ENCODE data around the gene CNKSR2.

CNKSR2 gene

DNA sequence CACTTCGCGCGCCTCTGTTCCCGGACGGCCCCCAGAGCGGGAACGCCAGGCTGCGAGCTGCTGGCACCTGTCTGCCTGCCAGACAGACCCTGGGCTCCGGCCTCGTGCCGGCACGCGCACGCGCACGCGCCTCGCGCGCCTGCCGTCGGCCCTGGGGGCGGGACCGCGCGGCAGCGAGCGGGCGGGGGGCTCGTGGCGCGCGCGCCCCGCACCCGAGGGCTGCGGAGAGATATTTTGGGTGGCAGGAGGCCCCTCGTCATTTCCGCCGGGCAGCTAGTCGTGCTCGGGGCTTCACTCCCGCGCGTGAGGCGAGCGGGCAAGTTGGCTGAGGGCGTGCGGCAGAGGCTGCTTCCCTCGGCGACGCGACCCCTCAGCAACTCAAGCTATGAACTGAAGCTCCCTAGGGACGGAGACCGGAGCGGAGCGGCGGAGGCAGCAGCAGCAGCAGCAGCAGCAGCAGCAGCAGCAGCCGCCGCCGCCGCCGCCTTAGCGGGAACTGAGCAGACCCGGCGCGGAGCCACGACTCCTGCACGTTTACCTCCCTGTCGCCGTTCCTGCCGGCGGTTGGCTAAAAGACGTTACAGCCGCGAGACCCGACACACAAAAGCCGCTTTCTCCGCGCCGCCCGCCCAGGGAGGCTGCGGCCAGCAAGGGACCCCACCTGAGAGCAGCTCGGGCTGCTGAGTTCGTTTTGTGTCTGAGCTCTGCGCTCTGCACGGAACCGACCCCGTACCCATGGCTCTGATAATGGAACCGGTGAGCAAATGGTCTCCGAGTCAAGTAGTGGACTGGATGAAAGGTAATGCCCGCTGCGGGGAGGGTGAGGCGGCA lies at the start of gene CNKSR2:
Gene CNKSR2 (plus strand): TSS at position 256 of the 831 bp plus-strand sequence. CDS start 480 bp downstream, at position 736.
- DNase-seq: peak in 44 of 51 donors; percentile 1 to 65 (median 28)

DNA sequence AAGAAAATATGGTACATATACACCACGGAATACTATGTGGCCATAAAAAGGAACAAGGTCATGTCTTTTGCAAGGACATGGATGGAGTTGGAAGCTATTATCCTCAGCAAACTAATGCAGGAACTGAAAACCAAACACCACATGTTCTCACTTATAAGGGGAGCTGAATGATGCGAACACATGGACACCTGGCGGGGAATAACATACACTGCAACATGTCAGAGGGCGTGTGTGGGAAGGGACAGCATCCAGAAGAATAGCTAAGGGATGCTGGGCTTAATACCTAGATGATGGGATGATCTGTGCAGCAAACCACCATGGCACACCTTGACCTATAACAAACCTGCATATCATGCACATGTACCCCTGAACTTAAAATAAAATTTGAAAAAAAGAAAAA lies 19.5 kb upstream of the CNKSR2 start:
- no peak for DNase-seq

DNA sequence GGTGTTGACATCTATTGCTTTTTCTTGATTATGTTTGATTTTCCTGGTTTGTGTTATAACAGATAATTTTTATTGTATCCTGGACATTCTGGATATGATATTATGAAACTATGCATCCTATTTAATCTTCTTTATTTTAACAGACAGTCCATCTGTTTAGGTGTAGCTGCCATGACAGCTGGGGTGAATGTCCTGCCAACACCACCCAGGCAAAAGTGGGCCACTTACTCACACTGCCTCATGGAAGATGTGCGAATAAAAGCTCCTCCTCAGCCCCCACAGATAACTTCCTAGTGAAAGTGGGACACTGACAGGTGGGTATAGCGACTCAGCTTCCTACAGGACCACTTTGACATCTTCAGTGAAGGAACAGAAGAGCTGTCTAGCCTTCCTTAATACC lies 18.4 kb upstream of the CNKSR2 start:
- no peak for DNase-seq

DNA sequence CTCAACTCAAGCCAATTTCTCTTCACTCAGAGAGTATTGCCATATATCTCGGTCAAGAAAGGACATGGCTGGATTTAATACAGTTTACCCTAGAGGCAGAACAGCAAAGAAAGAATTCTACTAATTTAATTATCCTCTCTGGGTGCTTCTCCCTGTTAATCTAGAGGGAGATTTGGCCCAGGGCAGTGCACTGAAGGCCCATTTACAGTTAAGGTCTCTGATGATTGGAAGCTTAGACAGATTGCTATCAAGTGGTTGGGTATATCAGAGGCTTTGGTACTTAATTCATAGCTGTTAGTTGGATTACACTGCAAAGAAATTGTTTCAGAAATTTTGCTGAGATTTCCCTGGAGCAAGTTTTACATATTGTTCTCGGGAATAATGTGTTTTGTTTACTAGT lies 4.6 kb upstream of the CNKSR2 start:
- DNase-seq: no peak

DNA sequence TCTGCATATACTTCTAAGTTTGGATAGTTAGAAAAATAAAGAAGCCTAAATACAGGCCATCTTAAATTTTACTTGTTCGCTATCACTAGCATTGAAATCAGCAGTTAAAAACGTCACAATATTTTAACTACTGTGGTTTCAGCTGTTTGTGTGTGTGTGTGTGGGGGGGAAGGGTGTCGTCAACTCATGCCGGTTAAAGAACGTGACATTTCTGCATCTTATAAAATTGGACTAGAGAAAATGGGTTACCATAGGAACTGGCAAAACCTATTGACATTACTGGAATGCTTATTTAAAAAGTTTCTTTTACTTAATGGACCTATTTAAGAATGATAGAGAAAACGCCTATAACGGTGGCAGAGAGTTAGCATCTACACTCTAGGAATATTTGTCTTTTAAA lies 1.2 kb upstream of the CNKSR2 start:
- DNase-seq: no peak

DNA sequence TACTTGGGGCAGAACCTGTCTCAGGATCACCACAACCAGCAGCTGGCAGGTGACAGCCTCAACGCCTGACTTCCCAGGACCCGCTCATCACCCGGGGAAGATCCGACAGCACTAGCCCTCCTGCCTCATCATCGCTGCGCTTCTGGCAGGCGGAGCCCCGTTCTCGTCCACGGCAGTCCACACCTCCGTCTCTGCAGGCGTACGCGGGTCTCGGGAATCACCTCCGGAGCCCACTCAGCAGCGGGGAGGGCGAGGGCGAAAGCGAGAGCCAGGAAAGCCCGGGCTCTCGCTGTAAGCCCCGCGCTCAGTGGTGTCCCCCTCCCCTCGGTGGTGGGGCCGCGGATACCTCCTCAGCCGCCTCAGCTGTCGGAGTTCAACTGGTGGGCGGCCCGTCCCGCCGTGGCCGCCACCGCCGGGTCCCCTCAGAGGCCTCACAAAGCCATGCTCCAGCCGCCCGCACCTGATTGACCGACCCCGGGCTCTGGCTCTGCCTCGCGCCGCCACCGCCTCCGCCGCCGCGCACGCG lies 518 bp upstream of the CNKSR2 start:
- peak in 10 of 51 donors; percentile 1 to 30 (median 22) for DNase-seq

DNA sequence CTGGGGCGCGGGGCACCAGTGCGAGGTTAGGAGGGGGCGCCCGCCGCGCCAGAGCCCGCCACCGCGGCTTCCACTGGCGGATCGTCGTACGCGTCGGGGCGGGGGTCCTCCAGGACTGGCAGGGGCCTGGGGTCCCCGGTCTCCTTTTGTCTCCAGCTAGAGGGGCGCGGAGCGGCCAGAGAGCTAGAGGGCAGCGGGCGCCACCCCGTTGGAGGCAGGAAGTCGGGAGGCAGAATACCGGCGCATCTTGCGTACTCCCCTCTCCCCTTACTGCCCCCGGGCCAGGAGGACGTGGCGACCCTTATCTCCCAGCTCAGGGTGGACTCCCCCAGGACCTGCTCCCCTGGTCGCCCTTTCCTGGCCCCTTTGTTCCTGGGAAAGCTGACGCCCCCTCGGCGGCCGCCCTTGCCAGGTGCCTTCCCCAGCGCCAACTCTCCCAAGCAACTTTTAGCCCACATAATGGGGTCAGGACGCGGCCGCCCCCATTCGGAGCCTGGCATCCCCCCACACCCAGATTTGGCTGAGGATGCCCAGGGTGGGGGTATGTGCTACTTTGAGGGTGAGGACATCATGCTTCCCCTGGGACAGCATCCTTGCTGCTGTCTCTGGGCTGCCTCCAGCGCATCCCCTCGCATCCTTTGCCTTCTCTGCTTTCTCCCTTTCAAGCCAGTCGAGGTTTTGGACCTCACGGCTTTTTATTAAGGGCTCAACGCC lies 933 bp downstream of the CNKSR2 start:
- DNase-seq: peak in 4 of 51 donors; percentile 0 to 13 (median 1)

DNA sequence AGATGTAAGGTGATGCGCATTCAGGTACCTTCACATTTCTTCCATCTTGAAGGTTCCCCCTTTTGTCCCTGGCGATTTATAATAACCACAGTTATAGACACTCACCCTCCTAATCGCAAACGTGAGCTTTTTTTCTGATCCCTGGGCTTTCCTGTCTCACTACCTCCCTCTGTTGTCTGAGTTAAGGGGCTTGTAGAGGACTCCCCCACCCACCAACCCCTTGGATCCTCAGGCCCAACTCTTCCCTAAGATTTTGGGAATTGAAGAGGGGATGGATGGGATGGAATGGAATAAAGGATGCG lies 1.4 kb downstream of the CNKSR2 start:
- no peak for DNase-seq

DNA sequence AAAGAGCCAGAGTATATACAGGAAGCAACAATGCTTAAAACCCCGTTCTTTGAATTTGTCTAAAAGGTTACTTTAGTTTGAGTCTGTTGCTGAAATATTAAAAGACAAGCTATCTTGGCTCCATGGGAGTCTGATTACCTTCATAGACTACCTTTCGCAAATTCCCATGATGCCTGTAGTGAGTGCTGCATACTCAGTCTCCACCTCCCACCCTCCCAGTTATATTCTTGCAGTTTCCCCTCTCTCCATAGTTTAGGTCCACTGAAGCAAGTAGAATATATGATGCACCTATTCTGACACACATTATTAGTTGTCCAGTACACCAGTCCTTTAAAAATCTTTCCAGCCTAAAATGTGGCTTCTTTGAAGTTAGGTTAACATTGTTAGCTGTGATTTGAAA lies 2.4 kb downstream of the CNKSR2 start:
- DNase-seq: peak in 1 of 51 donors; percentile 42

DNA sequence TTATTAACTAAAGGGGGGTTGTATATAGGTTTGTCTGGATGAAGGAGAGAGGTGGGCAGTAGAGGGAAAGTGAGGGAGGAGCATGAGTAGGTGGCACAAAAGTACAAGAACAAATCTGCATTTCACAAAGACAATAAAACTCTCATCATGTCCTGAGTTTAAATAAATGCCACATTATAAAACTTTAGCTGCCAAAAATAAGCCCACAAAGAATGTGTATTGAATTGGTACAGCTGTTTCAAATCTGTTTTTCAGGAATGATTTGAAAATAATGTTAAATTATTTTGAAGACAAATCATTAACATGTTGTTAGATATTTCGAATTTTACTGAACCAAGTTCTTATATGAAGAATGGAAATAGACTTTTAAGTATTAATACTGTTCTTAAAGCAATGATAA lies 5.8 kb downstream of the CNKSR2 start:
- DNase-seq: no peak

DNA sequence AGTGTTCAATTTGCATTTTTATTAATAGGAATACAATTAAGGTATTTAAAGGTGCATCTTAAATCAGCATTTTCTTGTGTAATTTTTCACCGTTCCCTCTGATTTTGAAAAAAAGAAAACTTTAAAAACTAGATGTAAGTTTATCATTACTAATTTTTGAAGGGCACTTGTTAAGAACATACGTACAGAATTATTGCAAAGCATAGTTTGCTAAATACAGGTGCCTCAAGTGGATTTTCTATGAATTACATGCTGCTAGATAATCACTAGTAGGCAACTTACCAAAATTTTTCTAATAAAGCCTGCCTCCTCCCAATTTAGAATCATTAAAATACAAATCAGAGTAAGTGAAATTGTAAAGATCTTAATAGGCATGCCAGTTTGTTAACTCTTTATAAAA lies 8.5 kb downstream of the CNKSR2 start:
- no peak for DNase-seq

DNA sequence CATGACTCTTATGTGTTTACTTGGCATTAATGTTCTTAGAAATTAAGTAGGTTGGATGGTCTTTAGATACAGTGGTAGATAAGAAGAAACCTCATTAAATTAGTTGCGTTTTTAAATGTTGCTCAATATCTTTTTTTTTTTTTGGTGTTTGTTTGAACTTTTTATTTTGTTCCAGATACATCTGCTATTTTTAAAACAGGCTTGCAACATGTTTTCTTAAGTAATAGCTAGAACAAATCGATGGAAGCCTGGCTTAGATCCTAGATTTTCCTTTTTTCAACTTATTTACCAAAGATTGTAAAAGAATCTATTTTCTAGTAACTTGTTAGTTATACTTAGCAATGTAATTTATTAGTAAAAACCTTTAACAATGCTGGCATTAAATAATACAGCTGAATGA lies 9.3 kb downstream of the CNKSR2 start:
- no peak for DNase-seq

DNA sequence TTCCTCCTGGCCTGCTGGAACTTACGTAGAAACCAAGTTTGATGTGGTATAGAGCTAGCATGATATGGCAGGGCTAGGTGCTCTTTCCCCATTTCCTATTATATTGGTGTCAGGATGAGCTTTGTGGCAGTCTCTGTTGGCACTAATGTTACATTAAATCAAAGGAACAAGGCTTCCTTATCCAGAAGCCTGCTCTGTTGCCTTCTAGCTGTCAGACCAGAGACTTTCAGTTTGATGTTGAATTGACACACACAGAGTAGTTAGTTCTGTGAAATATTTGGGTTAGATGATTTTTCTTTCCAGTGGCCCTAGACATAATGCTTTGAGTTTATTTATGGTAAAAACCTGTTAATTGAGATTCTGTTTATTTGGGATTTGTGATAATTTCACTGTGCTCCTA lies 10.0 kb downstream of the CNKSR2 start:
- DNase-seq: no peak

DNA sequence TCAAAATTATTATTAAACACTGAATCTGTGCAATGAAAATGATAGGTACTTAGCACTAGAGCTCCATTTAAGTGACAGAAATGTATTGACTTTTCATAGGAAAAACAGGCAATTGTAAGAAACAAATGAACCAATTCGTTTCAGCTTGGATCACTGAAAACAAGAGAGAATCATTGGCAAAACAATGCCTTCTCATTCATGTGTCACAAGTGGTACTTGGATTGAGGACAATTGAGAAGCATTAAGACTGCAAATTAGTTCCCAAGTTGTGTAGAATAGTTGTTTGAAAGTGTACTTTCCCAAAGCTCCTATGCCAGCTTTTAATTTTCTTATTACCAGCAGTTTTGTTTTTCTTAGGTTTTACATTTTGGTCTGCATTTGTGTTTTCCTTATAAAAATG lies 20.6 kb downstream of the CNKSR2 start:
- no peak for DNase-seq

DNA sequence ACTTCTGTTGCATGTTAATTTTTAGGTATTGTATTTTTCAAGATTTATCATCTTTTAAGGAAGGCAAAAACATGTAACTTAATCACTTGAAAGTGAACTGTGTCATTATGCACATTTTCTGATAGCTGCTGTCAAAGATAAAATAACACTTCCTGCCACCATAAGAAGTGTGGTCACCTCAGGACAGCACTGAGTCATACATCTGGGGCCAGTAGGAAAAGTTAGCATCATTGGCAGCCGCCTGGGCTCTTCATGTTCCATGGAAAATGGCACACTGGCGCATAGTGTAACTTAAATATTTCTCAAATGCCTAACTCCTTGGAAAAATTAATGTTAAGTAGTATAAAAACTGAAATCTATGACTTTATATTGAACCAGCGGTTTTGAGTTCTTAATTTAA lies 24.2 kb downstream of the CNKSR2 start:
- DNase-seq: no peak

DNA sequence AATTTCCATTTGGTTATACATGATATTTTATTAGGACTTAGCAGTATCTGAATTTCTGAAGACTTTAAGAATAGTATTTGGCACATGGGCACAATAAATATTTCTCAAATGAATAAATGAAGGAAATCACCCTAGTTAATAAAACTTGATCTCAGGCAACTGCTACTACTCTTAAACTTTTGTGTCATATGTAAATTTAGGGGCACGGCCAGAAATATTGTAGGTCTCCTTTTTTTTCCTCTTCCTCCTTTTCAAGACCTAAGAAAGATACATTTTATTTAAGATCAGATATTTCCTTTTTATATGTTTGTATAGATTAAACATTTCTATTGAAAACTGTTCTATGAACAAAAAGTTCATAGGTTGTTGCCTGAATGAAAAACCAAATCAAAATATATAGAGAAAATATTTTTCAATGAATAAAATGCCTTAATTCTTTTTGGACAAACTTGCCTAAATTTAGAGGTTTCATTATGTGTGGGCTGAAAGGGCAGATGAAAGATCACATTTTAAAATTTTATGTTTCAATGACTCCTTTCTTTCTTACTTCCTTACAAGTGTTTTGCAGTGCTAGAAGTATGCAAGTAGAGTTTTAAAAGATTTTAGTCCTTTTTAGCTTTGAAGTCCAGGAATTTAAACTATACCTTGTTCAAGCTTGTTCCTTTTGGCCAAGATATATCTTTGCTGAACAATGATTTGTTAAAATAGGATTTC lies 26.3 kb downstream of the CNKSR2 start:
- DNase-seq: no peak

DNA sequence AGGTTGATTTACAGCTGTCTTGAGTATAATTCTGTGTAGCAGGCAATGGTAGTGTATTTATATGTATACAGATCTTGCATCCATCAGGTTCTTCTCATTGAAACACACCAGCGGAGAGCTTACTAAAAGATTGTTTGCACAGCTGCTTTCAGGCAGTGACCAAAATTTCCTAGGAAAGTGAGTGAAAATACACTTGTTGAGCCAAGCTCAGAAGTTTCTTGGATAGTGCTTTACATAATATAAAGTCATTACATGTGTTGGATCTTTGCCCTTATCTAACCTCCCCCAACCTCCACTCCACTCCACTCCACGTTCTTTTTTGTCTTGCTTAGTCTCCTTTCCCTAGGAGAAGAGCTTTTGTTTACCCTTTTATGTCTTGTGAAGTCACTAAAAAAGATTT lies 34.1 kb downstream of the CNKSR2 start:
- DNase-seq: no peak

DNA sequence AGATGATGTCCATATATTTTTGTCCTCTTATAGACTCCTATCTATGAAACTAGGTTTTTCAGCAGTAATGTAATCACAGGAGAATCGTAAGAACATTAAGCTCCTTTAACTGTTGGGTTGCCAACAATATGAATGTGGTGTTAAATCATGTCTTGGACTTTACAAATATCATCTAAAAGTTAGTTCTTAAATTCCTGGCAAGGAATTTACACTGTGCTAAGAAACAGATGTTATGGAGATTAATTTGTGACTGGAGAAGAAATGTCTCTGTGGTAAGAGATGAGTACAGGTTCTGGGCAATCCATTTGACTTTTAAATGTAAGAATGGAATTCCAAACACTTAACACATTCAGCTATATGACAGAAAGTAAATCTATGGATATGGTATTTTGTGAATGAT lies 34.6 kb downstream of the CNKSR2 start:
- DNase-seq: no peak

DNA sequence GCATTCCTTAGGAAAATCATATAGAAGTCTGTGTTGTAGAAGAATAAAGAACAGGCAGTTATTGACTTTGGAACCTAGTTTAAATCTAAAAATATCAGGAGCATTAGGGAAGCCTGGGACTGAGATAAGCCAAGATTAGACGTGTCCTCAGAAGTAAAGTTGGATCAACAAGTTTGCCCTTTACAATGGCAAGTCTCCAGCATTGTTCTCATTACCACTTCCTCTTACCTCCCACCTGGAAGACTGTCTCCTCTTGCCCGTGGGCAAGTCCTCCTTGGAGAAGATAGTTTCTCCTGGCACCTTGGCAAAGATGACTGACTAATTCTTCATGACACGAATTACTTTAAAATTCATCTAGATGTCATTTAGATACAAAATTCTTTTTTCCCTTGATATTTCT lies 37.8 kb downstream of the CNKSR2 start:
- no peak for DNase-seq

DNA sequence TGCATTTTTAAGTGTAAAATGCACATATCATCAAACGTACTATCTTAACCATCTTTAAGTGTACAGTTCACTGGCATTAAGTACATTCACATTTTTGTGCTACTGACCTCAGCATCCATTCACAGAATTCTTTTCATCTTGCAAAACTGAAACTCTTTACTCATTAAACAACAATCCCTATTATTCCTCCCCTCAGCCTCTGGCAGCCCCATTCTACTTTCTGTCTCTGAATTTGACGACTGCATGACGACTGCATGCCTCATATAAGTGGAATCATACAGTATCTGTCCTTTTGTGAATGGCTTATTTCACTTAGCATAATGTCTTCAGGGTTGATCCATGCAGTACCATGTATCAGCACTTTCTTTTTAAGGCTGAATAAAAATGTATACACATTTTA lies 38.7 kb downstream of the CNKSR2 start:
- no peak for DNase-seq

DNA sequence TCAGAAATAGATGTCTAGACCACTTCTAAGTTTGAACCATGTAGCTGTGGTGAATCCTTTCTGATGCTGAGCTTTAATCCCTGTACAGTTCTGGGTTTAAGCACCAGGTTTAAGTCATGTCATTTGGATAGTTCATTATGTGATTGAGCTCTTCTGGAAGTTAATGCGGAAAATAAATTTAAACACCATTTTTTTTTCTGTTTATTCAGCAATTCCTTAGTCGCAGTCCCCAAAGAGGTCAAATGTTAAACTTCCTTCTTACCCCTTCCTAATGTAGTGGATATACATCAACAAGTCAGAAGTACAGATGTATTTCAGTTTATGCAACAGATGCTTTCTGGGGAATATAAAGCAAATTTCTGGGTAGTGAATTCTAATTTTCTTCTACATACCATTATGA lies 52.9 kb downstream of the CNKSR2 start:
- DNase-seq: no peak

DNA sequence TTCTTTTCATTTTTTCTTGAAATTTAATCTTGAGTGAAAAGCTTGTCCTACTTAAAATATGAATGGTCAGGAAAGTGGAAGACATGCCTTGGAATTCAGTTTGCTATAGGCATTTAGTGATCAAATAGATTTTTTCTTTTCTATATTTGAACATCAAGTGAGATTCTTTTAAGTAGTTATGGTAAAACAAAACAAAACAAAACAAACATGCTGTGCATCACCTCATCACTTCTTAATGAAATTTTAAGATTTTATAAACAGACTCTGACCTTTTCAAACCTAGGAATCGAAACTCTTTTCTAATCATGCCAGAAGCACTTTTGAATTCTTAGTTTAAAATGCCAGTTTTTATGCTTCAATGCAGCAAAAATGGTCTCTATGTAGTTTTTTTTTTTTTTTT lies 62.8 kb downstream of the CNKSR2 start:
- no peak for DNase-seq

Measured in hypothalamus (tissue), 51 donors.